Cerebellar nuclear complex (tissue), 1 donor: ENCODE measurements around the gene DEAF1.

Experiments used
- DNase-seq, 2 experiments: peaks; one replicate each; lab custom pipeline; 2025; lab: John Stamatoyannopoulos, UW

DEAF1 gene

DNA sequence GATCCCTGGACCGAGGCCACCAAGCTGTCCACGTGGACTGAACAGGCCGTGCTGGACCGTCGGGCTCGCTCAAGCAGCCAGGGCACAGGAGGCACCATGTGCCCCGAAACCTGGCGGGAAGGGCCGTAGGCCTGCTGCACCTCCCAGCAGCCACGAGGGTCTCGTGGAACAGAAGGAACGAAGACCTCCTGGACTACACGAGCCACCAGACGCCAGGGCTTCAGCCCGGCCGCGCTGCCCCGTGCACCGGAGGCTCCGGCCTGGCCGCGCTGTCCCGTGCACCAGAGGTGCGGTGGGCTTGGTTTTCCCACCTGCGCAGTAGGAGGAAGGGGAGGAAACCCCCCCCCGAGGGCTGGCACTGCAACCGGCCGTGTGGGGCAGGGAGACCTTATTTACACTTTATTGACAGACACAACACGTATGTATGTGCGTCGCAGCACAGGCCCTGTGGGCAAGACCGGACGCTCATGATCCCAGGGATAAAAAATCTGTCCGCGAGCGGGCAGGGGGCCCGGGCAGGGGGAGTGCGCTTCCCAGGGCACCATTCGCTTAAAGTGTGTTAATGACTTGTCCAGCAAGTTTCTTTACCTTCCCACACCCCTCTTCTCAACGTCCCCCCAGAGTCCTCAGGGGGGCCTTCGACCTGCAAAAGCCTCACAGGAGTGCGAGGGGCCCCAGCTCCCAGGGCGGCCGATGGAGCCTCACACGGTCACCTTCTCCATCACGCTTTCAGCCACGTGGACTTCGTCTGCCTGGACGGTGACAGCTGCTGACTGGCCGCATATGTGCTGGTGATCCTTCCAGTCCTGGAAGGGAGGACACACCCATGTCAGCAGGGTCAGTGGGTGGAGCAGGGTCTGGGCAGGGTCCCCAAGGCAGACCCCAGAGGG lies 50.9 kb downstream of the DEAF1 start:
- no peak for DNase-seq

DNA sequence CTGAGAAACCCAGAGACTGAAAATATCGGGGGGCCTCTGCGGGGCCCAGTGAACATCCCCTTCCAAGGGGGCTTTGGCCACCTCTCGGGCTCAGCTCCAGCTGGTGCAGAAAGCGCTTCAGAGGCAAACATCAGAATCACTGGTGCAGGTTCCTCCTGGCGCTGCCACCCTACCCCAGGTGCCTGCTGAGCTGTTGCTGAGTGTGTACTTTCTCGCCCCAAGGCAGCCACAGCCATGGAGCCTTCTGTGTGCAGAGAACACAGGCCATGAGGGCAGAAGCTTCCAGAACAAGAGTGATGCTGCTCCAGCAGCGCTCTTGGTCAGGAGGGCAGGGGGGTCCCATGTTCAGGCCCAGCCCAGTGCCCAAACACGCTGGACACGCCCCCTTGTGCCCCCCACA lies 51.7 kb downstream of the DEAF1 start:
- DNase-seq: no peak

DNA sequence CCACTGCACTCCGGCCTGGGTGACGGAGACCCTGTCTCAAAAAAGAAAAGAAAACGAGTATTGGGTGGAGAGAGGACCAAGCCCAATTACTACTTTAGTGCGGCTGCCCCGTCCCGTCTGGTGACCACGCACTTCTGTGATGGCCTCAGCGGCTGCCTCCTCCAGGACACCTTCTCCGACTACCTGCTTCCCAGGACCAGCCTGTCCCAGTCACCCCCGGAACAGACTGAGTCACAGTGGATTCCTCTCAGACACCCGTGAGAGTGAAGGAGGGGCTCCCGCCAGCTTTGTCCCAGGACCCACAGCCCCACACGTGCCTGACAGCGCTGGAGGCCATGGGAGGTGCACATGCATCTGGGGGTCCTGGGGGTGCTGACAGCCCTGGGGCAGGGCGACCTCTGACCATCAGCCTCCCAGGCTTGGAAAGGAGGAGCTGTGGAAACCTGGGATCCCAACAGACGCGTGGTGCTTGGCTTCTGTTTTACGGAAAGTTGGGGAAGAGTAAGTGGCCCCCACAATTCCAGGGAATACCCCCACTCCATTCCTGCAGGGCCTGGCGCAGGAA lies 53.1 kb downstream of the DEAF1 start:
- DNase-seq: no peak

DNA sequence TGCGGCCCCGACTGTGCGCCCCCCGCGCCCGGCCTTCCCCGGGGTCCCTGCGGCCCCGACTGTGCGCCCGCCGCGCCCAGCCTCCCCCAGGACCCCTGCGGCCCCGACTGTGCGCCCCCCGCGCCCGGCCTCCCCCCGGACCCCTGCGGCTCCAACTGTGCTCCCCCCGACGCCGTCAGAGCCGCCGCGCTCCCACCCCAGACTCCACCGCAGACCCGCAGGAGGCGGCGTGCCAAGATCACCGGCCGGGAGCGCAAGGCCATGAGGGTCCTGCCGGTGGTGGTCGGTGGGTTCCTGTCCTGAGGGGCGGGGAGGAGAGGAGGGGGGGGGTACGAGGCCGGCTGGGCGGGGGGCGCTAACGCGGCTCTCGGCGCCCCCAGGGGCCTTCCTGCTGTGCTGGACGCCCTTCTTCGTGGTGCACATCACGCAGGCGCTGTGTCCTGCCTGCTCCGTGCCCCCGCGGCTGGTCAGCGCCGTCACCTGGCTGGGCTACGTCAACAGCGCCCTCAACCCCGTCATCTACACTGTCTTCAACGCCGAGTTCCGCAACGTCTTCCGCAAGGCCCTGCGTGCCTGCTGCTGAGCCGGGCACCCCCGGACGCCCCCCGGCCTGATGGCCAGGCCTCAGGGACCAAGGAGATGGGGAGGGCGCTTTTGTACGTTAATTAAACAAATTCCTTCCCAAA lies 54.9 kb downstream of the DEAF1 start:
- no peak for DNase-seq

DNA sequence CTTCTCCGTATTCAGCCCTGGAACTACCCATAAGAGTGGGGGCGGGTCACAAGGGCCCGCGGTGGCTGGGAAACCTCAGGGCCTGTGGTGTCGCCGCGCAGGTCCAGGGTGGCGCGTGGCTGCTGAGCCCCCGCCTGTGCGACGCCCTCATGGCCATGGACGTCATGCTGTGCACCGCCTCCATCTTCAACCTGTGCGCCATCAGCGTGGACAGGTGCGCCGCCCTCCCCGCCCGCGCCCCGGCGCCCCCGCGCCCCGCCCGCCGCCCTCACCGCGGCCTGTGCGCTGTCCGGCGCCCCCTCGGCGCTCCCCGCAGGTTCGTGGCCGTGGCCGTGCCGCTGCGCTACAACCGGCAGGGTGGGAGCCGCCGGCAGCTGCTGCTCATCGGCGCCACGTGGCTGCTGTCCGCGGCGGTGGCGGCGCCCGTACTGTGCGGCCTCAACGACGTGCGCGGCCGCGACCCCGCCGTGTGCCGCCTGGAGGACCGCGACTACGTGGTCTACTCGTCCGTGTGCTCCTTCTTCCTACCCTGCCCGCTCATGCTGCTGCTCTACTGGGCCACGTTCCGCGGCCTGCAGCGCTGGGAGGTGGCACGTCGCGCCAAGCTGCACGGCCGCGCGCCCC lies 55.6 kb downstream of the DEAF1 start:
- DNase-seq: no peak

DNA sequence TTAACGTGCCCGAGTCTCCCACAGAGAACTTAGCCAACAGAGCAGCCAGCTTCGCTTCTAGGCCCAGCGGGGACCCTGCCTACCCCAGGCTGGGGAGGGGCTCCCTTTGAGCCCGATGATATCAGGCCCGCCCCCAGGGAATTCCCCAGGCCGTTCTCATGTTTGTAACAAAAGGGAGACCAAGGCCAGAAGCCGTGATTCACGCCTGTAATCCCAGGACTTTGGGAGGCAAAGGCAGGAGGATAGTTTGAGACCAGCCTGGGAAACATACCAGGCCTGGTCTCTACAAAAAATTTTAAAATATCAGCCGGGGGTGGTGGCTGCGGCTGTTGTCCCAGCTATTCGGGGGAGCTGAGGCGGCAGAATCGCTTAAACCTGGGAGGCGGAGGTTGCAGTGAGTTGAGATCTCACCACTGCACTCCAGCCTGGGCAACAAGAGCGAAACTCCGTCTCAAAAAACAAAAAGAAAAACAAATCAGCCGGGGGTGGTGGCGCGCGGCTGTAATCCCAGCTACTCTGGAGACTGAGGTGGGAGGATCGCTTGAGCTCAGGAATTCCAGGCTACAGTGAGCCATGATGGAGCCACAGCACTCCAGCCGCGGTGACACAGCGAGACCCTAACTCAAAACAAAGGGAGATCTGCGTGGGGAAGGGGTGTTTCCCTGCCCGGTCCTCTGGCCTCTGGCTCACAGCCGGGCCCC lies 56.2 kb downstream of the DEAF1 start:
- no peak for DNase-seq

DNA sequence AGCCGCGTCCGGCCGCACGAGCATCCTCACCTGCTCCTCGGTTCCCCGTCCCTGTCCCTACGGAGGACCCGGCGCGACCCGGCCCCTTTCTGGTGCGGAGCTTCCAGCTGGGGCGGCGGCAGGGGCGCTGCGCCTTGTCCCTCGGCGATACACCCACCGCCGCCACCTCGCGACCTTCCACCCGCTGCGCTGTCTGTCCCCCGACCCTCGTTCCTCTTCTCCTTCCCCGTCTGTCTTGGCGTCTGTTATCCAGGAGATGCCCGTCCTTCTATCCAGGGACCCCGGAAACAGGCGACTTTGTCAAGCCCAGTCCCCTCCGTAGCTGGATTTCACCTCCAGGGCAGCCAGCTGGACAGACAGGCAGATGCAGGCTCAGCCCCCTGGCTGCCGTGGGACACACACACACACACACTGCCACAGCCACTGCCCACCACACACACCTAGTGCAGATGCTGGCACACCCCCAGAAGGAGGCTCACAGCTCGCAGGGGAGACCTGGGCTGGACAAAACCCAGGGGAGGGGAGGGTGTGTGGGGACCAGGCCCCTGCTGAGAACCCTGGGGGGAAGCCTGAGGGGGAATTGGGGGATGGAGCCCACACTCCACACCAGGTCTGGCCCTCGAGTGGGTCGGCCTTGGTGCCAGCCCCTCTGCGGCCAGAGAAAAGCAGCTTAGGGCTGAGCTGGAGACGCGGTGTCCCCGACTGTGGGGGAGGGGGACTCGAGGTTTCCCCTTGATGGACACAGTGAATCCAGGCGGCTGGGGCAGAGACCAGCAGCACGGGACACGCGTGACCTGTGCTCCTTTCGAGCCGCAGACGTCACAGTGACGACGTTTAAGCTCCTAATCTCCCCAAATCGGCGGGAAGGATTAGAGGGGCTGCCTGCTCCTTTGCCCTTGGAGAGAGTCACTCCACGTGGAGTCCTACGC lies 57.2 kb downstream of the DEAF1 start:
- DNase-seq: no peak

DNA sequence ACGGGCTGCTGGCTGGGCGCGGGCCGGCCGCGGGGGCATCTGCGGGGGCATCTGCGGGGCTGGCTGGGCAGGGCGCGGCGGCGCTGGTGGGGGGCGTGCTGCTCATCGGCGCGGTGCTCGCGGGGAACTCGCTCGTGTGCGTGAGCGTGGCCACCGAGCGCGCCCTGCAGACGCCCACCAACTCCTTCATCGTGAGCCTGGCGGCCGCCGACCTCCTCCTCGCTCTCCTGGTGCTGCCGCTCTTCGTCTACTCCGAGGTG lies 57.8 kb downstream of the DEAF1 start:
- no peak for DNase-seq

DNA sequence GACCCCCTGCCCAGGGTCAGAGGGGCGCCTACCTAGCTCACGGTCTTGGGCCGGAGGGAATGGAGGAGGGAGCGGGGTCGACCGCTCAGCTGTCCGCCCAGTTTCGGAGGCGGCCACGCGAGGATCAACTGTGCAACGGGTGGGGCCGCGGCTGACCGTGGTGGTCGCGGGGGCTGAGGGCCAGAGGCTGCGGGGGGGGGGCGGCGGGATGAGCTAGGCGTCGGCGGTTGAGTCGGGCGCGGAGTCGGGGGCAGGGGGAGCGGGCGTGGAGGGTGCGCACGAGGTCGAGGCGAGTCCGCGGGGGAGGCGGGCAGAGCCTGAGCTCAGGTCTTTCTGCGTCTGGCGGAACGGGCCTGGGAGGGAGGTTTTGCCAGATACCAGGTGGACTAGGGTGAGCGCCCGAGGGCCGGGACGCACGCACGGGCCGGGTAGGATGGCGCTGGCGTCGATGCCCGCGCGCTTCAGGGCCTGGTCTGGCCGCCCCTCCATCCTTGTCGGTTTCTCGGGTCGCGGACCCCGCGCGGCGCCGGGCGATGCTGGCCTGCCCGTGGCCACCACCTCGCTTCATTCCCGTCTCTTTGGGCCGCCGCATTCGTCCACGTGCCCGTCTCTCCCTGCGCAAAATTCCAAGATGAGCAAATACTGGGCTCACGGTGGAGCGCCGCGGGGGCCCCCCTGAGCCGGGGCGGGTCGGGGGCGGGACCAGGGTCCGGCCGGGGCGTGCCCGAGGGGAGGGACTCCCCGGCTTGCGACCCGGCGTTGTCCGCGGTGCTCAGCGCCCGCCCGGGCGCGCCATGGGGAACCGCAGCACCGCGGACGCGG lies 58.3 kb downstream of the DEAF1 start, which contains the start of gene DRD4:
Gene DRD4, plus strand, starts transcription at position 759 of the 822 bp plus-strand sequence. Its CDS starts 36 bp downstream, at position 795.
- no peak for DNase-seq

DNA sequence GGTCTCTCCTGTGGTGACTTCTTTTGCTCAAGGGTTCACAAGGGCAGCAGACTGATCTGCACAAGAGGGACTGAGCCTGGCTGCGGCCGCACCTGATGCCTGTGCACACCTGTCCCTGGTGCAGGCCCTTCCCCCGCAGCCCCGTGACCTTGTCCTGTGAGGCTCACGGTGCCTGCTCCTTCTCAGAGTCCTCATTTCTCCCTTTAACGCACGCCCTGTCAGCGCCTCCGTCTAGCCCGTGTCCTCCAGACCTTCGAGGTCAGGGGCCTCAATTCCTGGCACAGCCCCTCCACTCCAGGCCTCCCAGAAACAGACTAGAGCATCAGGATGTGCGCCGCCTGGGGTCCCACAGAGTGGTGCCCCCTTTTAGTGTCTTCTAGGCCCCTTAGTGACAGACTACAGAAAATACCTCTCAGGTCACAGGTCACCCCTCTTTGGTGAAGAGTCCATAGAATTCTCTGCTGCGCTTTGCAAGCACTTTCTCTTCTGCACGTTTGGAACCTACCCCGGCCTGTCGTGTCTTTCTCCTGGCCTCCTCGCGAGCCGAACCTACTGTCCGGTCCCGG lies 59.0 kb downstream of the DEAF1 start:
- DNase-seq: no peak

DNA sequence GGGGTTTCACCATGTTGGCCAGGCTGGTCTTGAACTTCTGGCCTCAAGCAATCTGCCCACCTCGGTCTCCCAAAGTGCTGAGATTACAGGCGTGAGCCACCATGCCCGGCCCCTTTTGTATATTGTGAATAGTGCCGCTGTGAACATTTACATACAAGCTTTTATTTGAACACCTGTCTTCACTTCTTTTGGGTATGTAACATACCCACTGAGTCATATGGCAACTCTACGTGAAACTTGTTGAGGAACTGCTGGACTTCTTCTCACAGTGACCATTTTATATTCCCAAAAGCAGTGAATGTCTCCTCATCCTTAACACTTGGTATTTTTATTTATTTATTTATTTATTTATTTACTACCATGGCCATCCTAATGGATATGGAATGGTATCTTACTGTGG lies 64.2 kb downstream of the DEAF1 start:
- DNase-seq: no peak

DNA sequence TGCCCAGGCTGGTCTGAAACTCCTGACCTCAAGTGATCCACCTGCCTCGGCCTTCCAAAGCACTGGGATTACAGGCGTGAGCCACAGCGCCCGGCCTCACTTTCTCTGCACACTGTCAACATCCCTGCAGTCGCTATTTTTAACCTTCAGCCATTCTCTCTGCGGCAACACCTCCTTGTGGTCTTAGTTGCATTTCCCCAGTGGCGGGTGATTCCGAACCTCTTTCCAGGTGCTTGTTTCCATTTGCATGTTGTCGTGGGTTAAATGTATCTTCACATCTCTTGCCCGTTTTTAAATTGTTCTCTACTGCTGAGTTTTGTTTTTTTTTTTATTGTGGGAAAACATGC lies 65.8 kb downstream of the DEAF1 start:
- no peak for DNase-seq

DNA sequence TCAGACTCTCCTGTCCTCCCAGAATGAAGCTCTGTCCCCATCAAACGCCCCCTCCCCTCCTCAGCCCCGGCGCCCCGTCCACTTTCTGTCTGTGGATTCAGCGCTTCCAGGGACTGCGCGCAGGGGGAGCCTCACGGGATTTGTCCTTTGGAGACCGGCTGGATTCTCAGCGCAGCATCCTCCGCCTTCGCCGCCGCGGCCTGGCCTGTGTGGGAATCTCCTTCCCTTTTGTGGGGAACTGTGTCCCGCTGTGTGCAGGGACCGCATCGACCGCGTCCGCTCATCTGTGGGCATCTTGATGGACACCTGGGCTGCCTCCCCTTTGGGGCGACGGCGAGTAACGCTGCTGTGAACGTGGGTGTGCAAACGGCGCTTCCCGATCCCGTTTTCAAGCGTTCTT lies 67.0 kb downstream of the DEAF1 start:
- DNase-seq: no peak

DNA sequence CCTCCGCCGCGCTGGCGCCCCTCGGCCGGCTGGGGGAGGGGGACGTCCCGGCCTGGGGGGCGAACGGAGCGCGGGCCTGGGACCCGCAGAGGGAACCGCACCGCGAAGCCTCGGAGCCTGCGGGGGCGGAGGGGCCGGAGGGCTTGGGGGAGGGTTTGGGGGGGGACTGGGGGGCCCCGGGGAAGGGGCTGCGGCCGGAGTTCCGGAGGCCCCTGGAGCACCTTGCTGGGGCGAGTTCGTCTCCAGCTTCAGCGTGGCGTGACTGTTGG lies 67.8 kb downstream of the DEAF1 start:
- DNase-seq: no peak

DNA sequence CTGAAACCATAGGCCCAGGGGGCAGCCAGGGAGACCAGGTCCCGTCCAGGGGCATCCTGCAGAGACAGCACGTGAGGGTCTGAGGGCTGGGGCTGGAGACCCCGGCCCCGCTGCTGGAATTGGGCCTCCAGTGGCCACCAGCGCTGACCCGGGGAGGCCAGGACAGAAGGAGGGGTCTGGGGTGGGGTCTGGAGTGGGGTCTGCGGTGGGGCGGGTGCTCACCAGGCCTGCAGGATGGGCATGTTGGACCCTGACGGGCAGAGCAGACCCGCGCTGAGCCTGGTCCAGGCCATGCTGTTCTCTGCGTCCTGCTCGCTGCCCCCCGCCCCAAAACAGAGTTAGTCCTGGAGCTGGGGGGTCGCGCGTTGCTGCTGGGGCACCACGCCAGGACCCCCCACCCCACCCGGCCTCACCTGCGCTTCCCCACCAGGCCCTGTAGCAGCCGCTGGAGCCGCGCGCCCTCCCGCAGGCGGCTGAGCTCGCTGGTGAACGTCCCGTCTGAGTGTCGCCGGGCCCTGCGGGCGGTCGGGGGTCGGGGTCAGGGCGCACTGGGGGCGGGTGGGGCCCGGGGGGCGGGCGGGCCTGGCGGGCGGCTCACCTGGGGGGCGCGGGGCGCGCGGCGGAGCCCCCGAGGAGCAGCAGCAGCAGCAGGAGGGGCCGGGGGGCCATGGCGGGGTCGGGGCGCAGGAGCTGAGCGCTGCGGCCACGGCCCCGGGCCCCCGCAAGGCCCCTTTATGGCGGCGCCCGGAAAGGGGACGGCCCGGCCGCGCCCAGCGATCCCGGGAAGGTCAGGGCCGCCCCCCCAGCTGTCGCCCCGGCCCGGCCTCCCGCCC lies 68.3 kb downstream of the DEAF1 start, which contains the start of gene SCT:
Gene SCT, minus strand, starts transcription at position 707 of the 833 bp plus-strand sequence. Its CDS starts 38 bp downstream, at position 669.
- DNase-seq: no peak

DNA sequence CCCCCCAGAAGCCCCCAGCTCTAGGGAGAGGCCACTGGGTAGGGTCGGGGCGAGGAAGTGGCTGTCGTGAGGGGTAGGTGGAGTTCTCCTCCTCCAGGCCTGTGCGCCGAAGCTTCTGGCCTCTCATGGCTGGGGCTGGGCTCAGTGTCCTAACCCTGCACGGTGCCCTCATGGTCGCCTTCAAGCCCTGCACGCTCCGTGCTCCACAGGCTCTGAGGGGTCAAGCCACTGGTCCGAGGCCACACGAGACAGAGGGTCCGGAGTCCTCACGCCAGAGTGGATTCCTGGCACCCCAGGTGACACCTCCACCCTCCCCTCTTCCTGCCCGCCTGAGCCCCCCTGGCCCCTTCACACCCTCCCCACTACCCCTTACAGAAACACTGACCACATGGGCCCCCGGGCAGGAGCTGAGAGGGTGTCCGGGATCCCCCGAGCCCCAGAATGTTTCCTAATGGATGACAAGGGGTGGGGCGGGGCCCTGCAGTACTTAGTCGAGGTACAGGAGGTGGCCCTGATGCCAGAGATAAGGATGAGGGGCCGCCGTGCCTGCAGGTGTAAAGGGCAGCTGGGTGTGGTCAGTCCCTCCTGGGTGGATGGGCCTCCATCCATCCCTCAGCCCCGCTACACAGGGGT lies 69.3 kb downstream of the DEAF1 start:
- no peak for DNase-seq

DNA sequence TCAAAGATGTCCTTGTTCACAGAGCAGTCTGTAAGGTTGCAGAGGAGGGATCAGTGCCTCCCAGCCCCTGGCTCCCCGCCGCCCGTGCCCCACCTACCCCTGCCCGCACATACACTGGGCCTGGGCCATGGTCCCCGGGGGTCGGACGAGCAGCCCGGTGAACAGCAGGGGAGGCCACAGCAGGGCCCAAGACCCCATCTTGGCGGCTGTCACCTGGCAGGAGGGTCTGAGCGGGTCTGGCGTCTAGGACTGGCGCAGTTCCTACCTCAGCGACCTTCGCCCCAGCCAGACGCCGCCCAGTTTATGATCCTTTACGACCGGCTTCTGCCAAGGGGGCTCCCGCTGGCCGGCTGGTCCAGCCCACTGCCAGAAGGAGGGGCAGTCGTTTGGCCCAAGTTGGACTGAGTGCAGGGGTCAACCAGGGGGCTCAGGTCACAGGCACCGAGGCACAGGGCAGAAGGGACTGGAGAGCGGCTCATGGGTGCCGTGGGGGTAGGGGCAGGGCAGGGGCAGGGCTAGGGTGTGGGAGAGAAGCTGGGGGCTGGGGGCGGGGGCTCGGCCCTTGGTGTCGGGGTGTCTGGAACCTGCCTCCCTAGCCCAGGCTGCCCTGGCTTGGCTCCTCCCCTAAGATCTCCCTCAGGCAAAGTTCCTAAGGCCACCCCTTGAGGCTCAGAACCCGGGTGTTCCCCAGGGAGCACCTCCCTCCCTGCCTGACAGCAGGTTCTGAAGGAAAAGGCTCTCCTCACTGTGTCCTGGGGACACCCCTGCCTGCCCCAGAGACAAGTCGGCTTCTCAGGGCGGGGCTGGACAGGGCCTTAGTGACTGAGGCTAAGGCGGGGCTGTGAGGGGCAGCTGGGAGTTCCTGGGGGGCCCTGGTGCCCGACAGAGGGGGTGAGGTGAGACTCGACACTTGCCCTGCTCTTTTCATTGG lies 70.1 kb downstream of the DEAF1 start, which contains the start of gene CDHR5:
Gene CDHR5, minus strand, starts transcription at position 251 of the 931 bp plus-strand sequence. Its CDS starts 53 bp downstream, at position 198.
- no peak for DNase-seq
